ENCODE measurements around the gene TAS1R3.
"Not testable (repeated sequence)": the region's sequence is repeated elsewhere in the genome, so short reads cannot be mapped to it uniquely, and the experiment has no call there.

Gene TAS1R3

GRCh38 chr1:1364266-1364665 is 33.2 kb downstream of the TAS1R3 start:
- no peak for DNase-seq (ENCODE audit: low read depth)
- TF ChIP-seq CTCF (conservative IDR thresholded peaks at IDR 0.05; ENCODE audit: control insufficient read depth, insufficient read depth, low read depth, low read length) = no peak
- no peak overlapping the region for H3K4me3 ChIP-seq (ENCODE audit: control insufficient read depth, low read depth, low read length)

- TF ChIP-seq CTCF (conservative IDR thresholded peaks at IDR 0.05; ENCODE audit: control insufficient read depth, insufficient read depth, low read depth, low read length) = no peak
- no peak overlapping the region for H3K4me3 ChIP-seq (ENCODE audit: control insufficient read depth, low read depth, low read length)
- DNase-seq (ENCODE audit: low read depth) = no peak
Observed at GRCh38 chr1:1365875-1366698, 35.0 kb downstream of the TAS1R3 start.

- no peak overlapping the region for H3K4me3 ChIP-seq (ENCODE audit: control insufficient read depth, low read depth, low read length)
- no peak for DNase-seq (ENCODE audit: low read depth)
- TF ChIP-seq CTCF (conservative IDR thresholded peaks at IDR 0.05; ENCODE audit: control insufficient read depth, insufficient read depth, low read depth, low read length) = no peak
Observed at GRCh38 chr1:1366699-1367066, 35.6 kb downstream of the TAS1R3 start.

- no peak for TF ChIP-seq CTCF (conservative IDR thresholded peaks at IDR 0.05; ENCODE audit: control insufficient read depth, insufficient read depth, low read depth, low read length)
- no peak overlapping the region for H3K4me3 ChIP-seq (ENCODE audit: control insufficient read depth, low read depth, low read length)
- no peak for DNase-seq (ENCODE audit: low read depth)
Observed at GRCh38 chr1:1367315-1367714, 36.2 kb downstream of the TAS1R3 start.

GRCh38 chr1:1370094-1370493 is 39.0 kb downstream of the TAS1R3 start:
- DNase-seq (ENCODE audit: low read depth); H3K4me3 ChIP-seq (ENCODE audit: control insufficient read depth, low read depth, low read length): not testable (repeated sequence)

GRCh38 chr1:1370771-1371300 is 39.8 kb downstream of the TAS1R3 start:
- no peak for TF ChIP-seq CTCF (conservative IDR thresholded peaks at IDR 0.05; ENCODE audit: control insufficient read depth, insufficient read depth, low read depth, low read length)
- no peak for DNase-seq (ENCODE audit: low read depth)
- no peak overlapping the region for H3K4me3 ChIP-seq (ENCODE audit: control insufficient read depth, low read depth, low read length)

GRCh38 chr1:1371364-1371745 is 40.3 kb downstream of the TAS1R3 start:
- no peak overlapping the region for H3K4me3 ChIP-seq (ENCODE audit: control insufficient read depth, low read depth, low read length)
- no peak for TF ChIP-seq CTCF (conservative IDR thresholded peaks at IDR 0.05; ENCODE audit: control insufficient read depth, insufficient read depth, low read depth, low read length)
- DNase-seq (ENCODE audit: low read depth) = peak; percentile 56
